Measurements from ENCODE around the gene ICE1.

DNA sequence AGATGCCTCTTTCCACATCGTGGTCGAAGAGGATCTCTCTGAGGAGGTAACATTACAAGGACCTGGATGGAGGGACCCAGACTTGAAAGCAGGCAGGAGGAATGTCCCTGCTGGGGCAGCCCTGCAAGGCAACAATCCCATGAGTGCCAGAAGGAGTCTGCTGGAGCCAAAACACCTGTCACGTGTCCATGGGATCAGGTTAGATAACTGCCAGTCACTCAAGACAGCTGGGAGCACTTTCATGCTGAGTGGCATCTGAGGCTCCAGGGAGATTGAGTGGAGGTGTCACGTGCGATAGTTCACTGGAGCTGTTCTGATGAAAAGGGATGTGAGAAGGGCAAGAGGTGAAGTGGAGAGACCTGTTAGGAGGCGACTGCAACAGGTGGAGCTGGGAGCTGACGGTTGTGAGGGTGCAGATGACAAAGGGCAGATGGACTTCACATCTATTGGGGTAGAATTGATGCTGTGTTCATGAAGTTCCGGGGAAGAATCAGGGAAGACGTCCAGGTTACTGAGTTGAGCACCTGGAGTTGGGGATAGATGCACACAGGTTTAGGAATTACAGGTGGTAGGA is 68.4 kb downstream of the ICE1 start:
- TF ChIP-seq CTCF (IDR thresholded peaks at IDR 0.05; ENCODE audit: low read length) (no peak), EZH2 (optimal IDR thresholded peaks at IDR 0.05; ENCODE audit: low read depth, low read length) (no peak)

Data from MM.1S (cell line).